Mucosa of rectum (tissue), 2 donors: ENCODE results near the gene IMMP2L.

Source experiments
- H3K27ac ChIP-seq, 2 donors: one replicate each; pipeline ENCODE4 v1.7.0; 2013; ENCODE audit warnings: inconsistent platforms in 2 of 2, low read depth in 2 of 2, low read length in 2 of 2
- H3K27me3 ChIP-seq, 2 donors: one replicate each; pipeline ENCODE4 v1.7.0; 2013; ENCODE audit warnings: low read length in 2 of 2; ENCODE audit not compliant: control insufficient read depth in 2 of 2, insufficient read depth in 2 of 2
- H3K36me3 ChIP-seq, 2 donors: one replicate each; pipeline ENCODE4 v1.7.0; 2013; ENCODE audit warnings: low read length in 2 of 2; ENCODE audit not compliant: control insufficient read depth in 2 of 2, insufficient read depth in 2 of 2
- H3K4me1 ChIP-seq, 2 donors: one replicate each; pipeline ENCODE4 v1.7.0; 2013; ENCODE audit warnings: low read length in 2 of 2, mild to moderate bottlenecking in 1 of 2; ENCODE audit not compliant: control insufficient read depth in 2 of 2, insufficient read depth in 2 of 2
- H3K4me3 ChIP-seq, 2 donors: one replicate each; pipeline ENCODE4 v1.7.0; 2013; ENCODE audit warnings: low read length in 2 of 2
- H3K9ac ChIP-seq, 2 donors: one replicate each; pipeline ENCODE4 v1.7.0; 2013; ENCODE audit warnings: low read length in 2 of 2, low read depth in 1 of 2, mild to moderate bottlenecking in 1 of 2
- H3K9me3 ChIP-seq, 2 donors: one replicate each; pipeline ENCODE4 v1.7.0; 2013; ENCODE audit warnings: low read length in 2 of 2; ENCODE audit not compliant: control insufficient read depth in 2 of 2
- donor health status: healthy.
- donor health status: Normal muscosa, but diverticular disease.

IMMP2L gene

GRCh38 chr7:111558991-111559390, 3.3 kb downstream of the IMMP2L start:
- no peak overlapping the region for H3K27ac ChIP-seq
- H3K9me3 ChIP-seq, result no peaks in the 10 kb centered on the region
- H3K4me1 ChIP-seq, result peaks cover 10 to 11% of the 10 kb centered on the region in 2 donors
- no peaks in the 10 kb centered on the region for H3K27me3 ChIP-seq
- H3K4me3 ChIP-seq, result no peak overlapping the region
- H3K36me3 ChIP-seq, result no peaks in the 10 kb centered on the region
- no peak overlapping the region for H3K9ac ChIP-seq

- Histone ChIP-seq H3K9ac (no peak overlapping the region), H3K4me3 (no peak overlapping the region), H3K27me3 (no peaks in the 10 kb centered on the region), H3K9me3 (no peaks in the 10 kb centered on the region), H3K27ac (no peak overlapping the region), H3K36me3 (peaks cover 0 to 3% of the 10 kb centered on the region in 2 donors), H3K4me1 (peaks cover 8 to 10% of the 10 kb centered on the region in 2 donors)
These were observed 5.3 kb downstream of the IMMP2L start for GRCh38 chr7:111556977-111557376.

- Histone ChIP-seq H3K9ac (no peak overlapping the region), H3K36me3 (peaks cover 0 to 6% of the 10 kb centered on the region in 2 donors), H3K27ac (no peak overlapping the region), H3K9me3 (no peaks in the 10 kb centered on the region), H3K4me3 (no peak overlapping the region), H3K4me1 (no peaks in the 10 kb centered on the region), H3K27me3 (no peaks in the 10 kb centered on the region)
These were observed 8.2 kb downstream of the IMMP2L start for GRCh38 chr7:111554086-111554485.

- Histone ChIP-seq H3K27me3 (no peaks in the 10 kb centered on the region), H3K4me1 (no peaks in the 10 kb centered on the region), H3K4me3 (no peak overlapping the region), H3K36me3 (no peaks in the 10 kb centered on the region), H3K9me3 (no peaks in the 10 kb centered on the region), H3K27ac (no peak overlapping the region), H3K9ac (no peak overlapping the region)
These were observed 21.2 kb downstream of the IMMP2L start for GRCh38 chr7:111541067-111541466.

GRCh38 chr7:111540199-111540815, 22.0 kb downstream of the IMMP2L start:
- no peaks in the 10 kb centered on the region for H3K27me3 ChIP-seq
- no peaks in the 10 kb centered on the region for H3K4me1 ChIP-seq
- no peaks in the 10 kb centered on the region for H3K9me3 ChIP-seq
- no peak overlapping the region for H3K4me3 ChIP-seq
- H3K9ac ChIP-seq, result no peak overlapping the region
- H3K36me3 ChIP-seq, result no peaks in the 10 kb centered on the region
- no peak overlapping the region for H3K27ac ChIP-seq

GRCh38 chr7:111537134-111537533, 25.2 kb downstream of the IMMP2L start:
- H3K4me1 ChIP-seq, result no peaks in the 10 kb centered on the region
- no peaks in the 10 kb centered on the region for H3K27me3 ChIP-seq
- no peak overlapping the region for H3K4me3 ChIP-seq
- no peaks in the 10 kb centered on the region for H3K9me3 ChIP-seq
- no peak overlapping the region for H3K9ac ChIP-seq
- no peak overlapping the region for H3K27ac ChIP-seq
- H3K36me3 ChIP-seq, result no peaks in the 10 kb centered on the region

GRCh38 chr7:111535142-111535870, 27.0 kb downstream of the IMMP2L start:
- Histone ChIP-seq H3K9ac (no peak overlapping the region), H3K9me3 (no peaks in the 10 kb centered on the region), H3K27me3 (no peaks in the 10 kb centered on the region), H3K27ac (no peak overlapping the region), H3K4me3 (no peak overlapping the region), H3K36me3 (no peaks in the 10 kb centered on the region), H3K4me1 (no peaks in the 10 kb centered on the region)

- Histone ChIP-seq H3K9me3 (no peaks in the 10 kb centered on the region), H3K27ac (no peak overlapping the region), H3K4me3 (no peak overlapping the region), H3K27me3 (no peaks in the 10 kb centered on the region), H3K4me1 (no peaks in the 10 kb centered on the region), H3K9ac (no peak overlapping the region), H3K36me3 (no peaks in the 10 kb centered on the region)
These were observed 29.7 kb downstream of the IMMP2L start for GRCh38 chr7:111532625-111533024.

GRCh38 chr7:111531993-111532392, 30.3 kb downstream of the IMMP2L start:
- Histone ChIP-seq H3K4me3 (no peak overlapping the region), H3K9me3 (no peaks in the 10 kb centered on the region), H3K27ac (no peak overlapping the region), H3K4me1 (no peaks in the 10 kb centered on the region), H3K27me3 (no peaks in the 10 kb centered on the region), H3K36me3 (no peaks in the 10 kb centered on the region), H3K9ac (no peak overlapping the region)

GRCh38 chr7:111530356-111530668, 32.0 kb downstream of the IMMP2L start:
- Histone ChIP-seq H3K9me3 (no peaks in the 10 kb centered on the region), H3K9ac (no peak overlapping the region), H3K4me3 (no peak overlapping the region), H3K4me1 (no peaks in the 10 kb centered on the region), H3K27me3 (no peaks in the 10 kb centered on the region), H3K27ac (no peak overlapping the region), H3K36me3 (no peaks in the 10 kb centered on the region)
